Neural cell (in vitro differentiated cells): ENCODE results near the gene DIS3L2. TPM values are rescaled to one million over a fixed set of nuclear protein-coding genes. Genes with fewer than 3 reads are reported as not detected.

Experiments
- H2AFZ ChIP-seq: fragments of 200-600, 300-800 bp; sonication (generic), shearing (Covaris generic); 2 replicates; pipeline ENCODE4 v1.6.0; 2014; ENCODE audit warnings: low read depth, mild to moderate bottlenecking, antibody characterized with exemption, low read length, moderate library complexity
- H3F3A ChIP-seq: fragments of 200-600 bp; shearing (Covaris generic); 2 replicates; pipeline ENCODE4 v1.6.1; 2016; ENCODE audit warnings: mild to moderate bottlenecking, moderate library complexity, mixed read lengths, antibody characterized with exemption, low read length; ENCODE audit not compliant: insufficient read depth, poor library complexity, severe bottlenecking
- H3K27ac ChIP-seq: fragments of 200-600, 300-800 bp; sonication (generic), shearing (Covaris generic); 2 replicates; pipeline ENCODE4 v1.5.1; 2014; ENCODE audit warnings: mild to moderate bottlenecking, low read length, moderate library complexity
- H3K27me3 ChIP-seq: fragments of 300-800, 200-600 bp; sonication (generic), shearing (Covaris generic); 2 replicates; pipeline ENCODE4 v1.6.0; 2014; ENCODE audit warnings: mild to moderate bottlenecking, low read depth, low read length, moderate library complexity; ENCODE audit not compliant: insufficient read depth
- H3K36me3 ChIP-seq: fragments of 300-800, 200-600 bp; sonication (generic), shearing (Covaris generic); 2 replicates; pipeline ENCODE4 v1.5.1; 2014; ENCODE audit warnings: mild to moderate bottlenecking, antibody characterized with exemption, low read length, moderate library complexity; ENCODE audit not compliant: insufficient read depth
- H3K4me2 ChIP-seq: fragments of 300-800, 200-600 bp; sonication (generic), shearing (Covaris generic); 2 replicates; pipeline ENCODE4 v1.6.0; 2014; ENCODE audit warnings: mild to moderate bottlenecking, low read length
- H3K4me3 ChIP-seq: fragments of 300-800, 200-600 bp; sonication (generic), shearing (Covaris generic); 2 replicates; pipeline ENCODE4 v1.5.1; 2014; ENCODE audit warnings: mild to moderate bottlenecking, low read length, moderate library complexity
- H3K79me2 ChIP-seq: fragments of 200-600 bp; shearing (Covaris generic); replicated peaks from 2 replicates; pipeline ENCODE4 v1.6.0; 2014; ENCODE audit warnings: mild to moderate bottlenecking, low read length, moderate library complexity; ENCODE audit not compliant: insufficient read depth
- H3K9ac ChIP-seq: fragments of 300-800, 200-600 bp; sonication (generic), shearing (Covaris generic); 2 replicates; pipeline ENCODE4 v1.6.1; 2016; ENCODE audit warnings: mild to moderate bottlenecking, low read length, mixed read lengths
- H3K9me2 ChIP-seq: fragments of 200-600 bp; shearing (Covaris generic); 2 replicates; pipeline ENCODE4 v1.6.1; 2016; ENCODE audit warnings: mild to moderate bottlenecking, low read length, mixed read lengths; ENCODE audit not compliant: insufficient read depth
- H3K9me3 ChIP-seq: fragments of 200-600, 300-800 bp; sonication (generic), shearing (Covaris generic); 2 replicates; pipeline ENCODE4 v1.6.1; 2016; ENCODE audit warnings: mild to moderate bottlenecking, mixed run types, low read length, moderate library complexity, mixed read lengths
- H4K20me1 ChIP-seq: fragments of 200-600 bp; shearing (Covaris generic); 2 replicates; pipeline ENCODE4 v1.6.1; 2016; ENCODE audit warnings: mild to moderate bottlenecking, mixed run types; ENCODE audit not compliant: insufficient read depth
- EP300 ChIP-seq: fragments of 450-650 bp; conservative IDR thresholded peaks from 2 replicates; pipeline ENCODE4 v1.6.1; 2014; ENCODE audit warnings: antibody characterized with exemption, mild to moderate bottlenecking, moderate library complexity; ENCODE audit not compliant: poor library complexity, severe bottlenecking
- EZH2 ChIP-seq: fragments of 200-600, 300-800 bp; shearing (Covaris generic), sonication (generic); IDR thresholded peaks from 2 replicates; pipeline ENCODE4 v1.6.1; 2014; ENCODE audit warnings: antibody characterized with exemption, low read length, borderline replicate concordance, mild to moderate bottlenecking; ENCODE audit not compliant: insufficient read depth, poor library complexity, severe bottlenecking
- MXI1 ChIP-seq: fragments of 450-650 bp; conservative IDR thresholded peaks from 2 replicates; pipeline ENCODE4 v1.6.1; 2014; ENCODE audit warnings: antibody characterized with exemption, mild to moderate bottlenecking; ENCODE audit not compliant: poor library complexity, severe bottlenecking
- POLR2AphosphoS5 ChIP-seq: IDR thresholded peaks from 2 replicates; pipeline ENCODE4 v1.6.1; 2012
- RAD21 ChIP-seq: fragments of 450-650 bp; conservative IDR thresholded peaks from 2 replicates; pipeline ENCODE4 v1.6.1; 2014; ENCODE audit warnings: antibody characterized with exemption, mild to moderate bottlenecking, moderate library complexity
- SMC3 ChIP-seq: fragments of 450-650 bp; conservative IDR thresholded peaks from 2 replicates; pipeline ENCODE4 v1.6.1; 2014; ENCODE audit warnings: antibody characterized with exemption, mild to moderate bottlenecking, moderate library complexity; ENCODE audit not compliant: poor library complexity
- TAF1 ChIP-seq: IDR thresholded peaks from 2 replicates; pipeline ENCODE4 v1.6.1; 2012; ENCODE audit warnings: low read depth
- polyA plus RNA-seq: library from polyadenylated mRNA; depleted of rRNA; stranded (reverse); fragments of >200 nt; gene quantifications from 2 replicates; pipeline ENCODE4 v1.2.3, GENCODE V29; 2014
- TF ChIP-seq, protein P1 (sequence below): IDR thresholded peaks from 2 replicates; pipeline ENCODE4 v1.6.1; 2012; ENCODE audit warnings: borderline replicate concordance
- TF ChIP-seq, protein P2 (sequence below): fragments of 450-650 bp; IDR thresholded peaks from 2 replicates; pipeline ENCODE4 v1.5.1; 2014; ENCODE audit warnings: antibody characterized with exemption, mild to moderate bottlenecking, moderate library complexity; ENCODE audit not compliant: poor library complexity, severe bottlenecking

DIS3L2 gene
- polyA plus RNA-seq, 1 donor from 2014 or later, result 20.0 TPM

DNA sequence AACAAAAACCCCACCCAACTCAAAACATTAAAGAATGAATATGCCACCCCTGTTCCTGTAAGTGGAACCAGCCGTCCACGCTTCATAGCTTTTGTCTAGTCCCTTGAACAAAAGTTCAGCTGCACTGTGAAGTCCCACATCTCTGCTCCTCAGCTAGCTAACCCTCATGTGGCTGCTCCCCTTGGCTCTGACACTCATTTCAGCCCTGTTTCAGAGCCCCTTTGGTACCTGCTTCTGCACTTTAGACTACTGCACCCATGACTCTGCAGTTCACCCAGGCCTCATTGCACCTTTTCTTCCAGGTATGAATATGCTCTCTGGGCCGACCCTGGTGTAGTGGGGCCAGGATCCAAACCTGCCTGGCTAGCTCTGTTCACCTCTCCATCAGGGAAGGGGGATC is 155.3 kb downstream of the DIS3L2 start:
- H3K4me3 ChIP-seq, result no peak overlapping the region
- H3K36me3 ChIP-seq, result no peaks in the 10 kb centered on the region
- no peak overlapping the region for H3K9ac ChIP-seq
- no peak overlapping the region for H3K4me2 ChIP-seq
- H2AFZ ChIP-seq, result no peak overlapping the region
- H4K20me1 ChIP-seq, result no peaks in the 10 kb centered on the region
- no peaks in the 10 kb centered on the region for H3K79me2 ChIP-seq
- H3K9me3 ChIP-seq, result no peaks in the 10 kb centered on the region
- H3K27me3 ChIP-seq, result no peaks in the 10 kb centered on the region
- TF ChIP-seq, protein P1, sequence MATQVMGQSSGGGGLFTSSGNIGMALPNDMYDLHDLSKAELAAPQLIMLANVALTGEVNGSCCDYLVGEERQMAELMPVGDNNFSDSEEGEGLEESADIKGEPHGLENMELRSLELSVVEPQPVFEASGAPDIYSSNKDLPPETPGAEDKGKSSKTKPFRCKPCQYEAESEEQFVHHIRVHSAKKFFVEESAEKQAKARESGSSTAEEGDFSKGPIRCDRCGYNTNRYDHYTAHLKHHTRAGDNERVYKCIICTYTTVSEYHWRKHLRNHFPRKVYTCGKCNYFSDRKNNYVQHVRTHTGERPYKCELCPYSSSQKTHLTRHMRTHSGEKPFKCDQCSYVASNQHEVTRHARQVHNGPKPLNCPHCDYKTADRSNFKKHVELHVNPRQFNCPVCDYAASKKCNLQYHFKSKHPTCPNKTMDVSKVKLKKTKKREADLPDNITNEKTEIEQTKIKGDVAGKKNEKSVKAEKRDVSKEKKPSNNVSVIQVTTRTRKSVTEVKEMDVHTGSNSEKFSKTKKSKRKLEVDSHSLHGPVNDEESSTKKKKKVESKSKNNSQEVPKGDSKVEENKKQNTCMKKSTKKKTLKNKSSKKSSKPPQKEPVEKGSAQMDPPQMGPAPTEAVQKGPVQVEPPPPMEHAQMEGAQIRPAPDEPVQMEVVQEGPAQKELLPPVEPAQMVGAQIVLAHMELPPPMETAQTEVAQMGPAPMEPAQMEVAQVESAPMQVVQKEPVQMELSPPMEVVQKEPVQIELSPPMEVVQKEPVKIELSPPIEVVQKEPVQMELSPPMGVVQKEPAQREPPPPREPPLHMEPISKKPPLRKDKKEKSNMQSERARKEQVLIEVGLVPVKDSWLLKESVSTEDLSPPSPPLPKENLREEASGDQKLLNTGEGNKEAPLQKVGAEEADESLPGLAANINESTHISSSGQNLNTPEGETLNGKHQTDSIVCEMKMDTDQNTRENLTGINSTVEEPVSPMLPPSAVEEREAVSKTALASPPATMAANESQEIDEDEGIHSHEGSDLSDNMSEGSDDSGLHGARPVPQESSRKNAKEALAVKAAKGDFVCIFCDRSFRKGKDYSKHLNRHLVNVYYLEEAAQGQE, result no peak
- TF ChIP-seq MXI1, result no peak
- no peak for TF ChIP-seq EP300
- no peak for TF ChIP-seq TAF1
- TF ChIP-seq SMC3, result no peak
- no peak for TF ChIP-seq POLR2AphosphoS5
- TF ChIP-seq, protein P2, sequence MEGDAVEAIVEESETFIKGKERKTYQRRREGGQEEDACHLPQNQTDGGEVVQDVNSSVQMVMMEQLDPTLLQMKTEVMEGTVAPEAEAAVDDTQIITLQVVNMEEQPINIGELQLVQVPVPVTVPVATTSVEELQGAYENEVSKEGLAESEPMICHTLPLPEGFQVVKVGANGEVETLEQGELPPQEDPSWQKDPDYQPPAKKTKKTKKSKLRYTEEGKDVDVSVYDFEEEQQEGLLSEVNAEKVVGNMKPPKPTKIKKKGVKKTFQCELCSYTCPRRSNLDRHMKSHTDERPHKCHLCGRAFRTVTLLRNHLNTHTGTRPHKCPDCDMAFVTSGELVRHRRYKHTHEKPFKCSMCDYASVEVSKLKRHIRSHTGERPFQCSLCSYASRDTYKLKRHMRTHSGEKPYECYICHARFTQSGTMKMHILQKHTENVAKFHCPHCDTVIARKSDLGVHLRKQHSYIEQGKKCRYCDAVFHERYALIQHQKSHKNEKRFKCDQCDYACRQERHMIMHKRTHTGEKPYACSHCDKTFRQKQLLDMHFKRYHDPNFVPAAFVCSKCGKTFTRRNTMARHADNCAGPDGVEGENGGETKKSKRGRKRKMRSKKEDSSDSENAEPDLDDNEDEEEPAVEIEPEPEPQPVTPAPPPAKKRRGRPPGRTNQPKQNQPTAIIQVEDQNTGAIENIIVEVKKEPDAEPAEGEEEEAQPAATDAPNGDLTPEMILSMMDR, result no peak
- no peak for TF ChIP-seq EZH2
- TF ChIP-seq RAD21, result no peak
- H3K27ac ChIP-seq, result no peak overlapping the region
- no peaks in the 10 kb centered on the region for H3F3A ChIP-seq
- no peaks in the 10 kb centered on the region for H3K9me2 ChIP-seq

DNA sequence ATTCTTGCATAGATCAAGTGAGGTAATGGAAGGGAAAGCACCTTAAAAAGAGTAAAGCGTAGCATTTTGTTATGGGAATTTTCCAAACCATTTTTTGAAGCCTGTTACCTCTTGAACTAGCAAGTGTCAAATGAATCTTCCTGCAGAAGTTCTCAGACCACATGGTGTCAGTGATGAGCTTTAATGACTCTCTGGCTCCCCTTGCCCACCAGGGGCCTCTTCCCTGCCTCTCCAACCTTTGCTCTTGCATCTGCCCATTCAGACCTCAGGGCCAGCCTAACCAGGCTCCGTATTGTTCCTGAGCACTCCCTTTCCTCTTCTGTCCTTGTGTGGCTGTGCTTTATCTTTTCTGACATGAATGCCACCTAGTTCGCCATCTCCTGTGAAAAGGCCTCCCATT is 155.9 kb downstream of the DIS3L2 start:
- Histone ChIP-seq H3K4me2 (no peak overlapping the region), H3K9me3 (no peaks in the 10 kb centered on the region), H3K36me3 (no peaks in the 10 kb centered on the region), H3F3A (no peaks in the 10 kb centered on the region), H3K4me3 (no peak overlapping the region), H4K20me1 (no peaks in the 10 kb centered on the region), H3K9me2 (no peaks in the 10 kb centered on the region), H3K79me2 (no peaks in the 10 kb centered on the region), H3K9ac (no peak overlapping the region), H2AFZ (no peak overlapping the region), H3K27me3 (no peaks in the 10 kb centered on the region), H3K27ac (no peak overlapping the region)
- no peak for TF ChIP-seq RAD21
- no peak for TF ChIP-seq POLR2AphosphoS5
- no peak for TF ChIP-seq EP300
- TF ChIP-seq SMC3, result no peak
- TF ChIP-seq, protein P2, result no peak
- TF ChIP-seq MXI1, result no peak
- no peak for TF ChIP-seq TAF1
- no peak for TF ChIP-seq EZH2
- TF ChIP-seq, protein P1, result no peak
